Stimulated activated CD4-positive, alpha-beta T cell treated with anti-CD3 and anti-CD28 coated beads, Interleukin-1b, Interleukin-23, amount 100 ng/mL, for 48 hours (primary cell): ENCODE results near the gene SH3RF3.
"Not testable (repeated sequence)": the region's sequence is repeated elsewhere in the genome, so short reads cannot be mapped to it uniquely, and the experiment has no call there.

Source experiments
- DNase-seq: peaks from one replicate; pipeline ENCODE4 v3.0.0-alpha.2; 2020

Gene SH3RF3

DNA sequence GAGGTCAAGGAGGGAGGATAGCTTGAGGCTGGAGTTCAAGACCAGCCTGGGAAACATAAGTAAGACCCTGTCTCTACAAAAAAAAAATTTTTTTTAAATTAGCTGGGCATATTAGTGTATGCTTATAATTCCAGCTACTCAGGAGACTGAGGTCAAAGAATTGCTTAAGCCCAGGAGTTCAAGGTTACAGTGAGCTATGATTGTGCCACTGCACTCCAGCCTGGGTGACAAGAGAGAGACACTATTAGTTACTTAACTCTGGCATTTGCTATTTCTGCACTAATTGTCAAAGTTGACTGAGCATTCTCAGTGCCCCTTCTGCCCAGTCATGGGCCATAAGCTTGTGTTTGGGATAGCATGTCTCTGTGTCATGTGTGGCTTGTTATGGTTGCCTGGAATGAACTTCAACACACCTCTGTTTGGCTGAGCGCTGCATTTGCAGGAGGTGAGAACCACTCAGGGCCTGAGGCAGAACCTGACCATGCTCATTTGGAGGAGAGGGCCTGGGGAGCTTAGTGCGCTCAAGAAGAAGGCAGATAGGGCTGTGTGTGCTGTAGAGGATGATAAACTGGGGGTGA lies 77.7 kb downstream of the SH3RF3 start:
- DNase-seq = no peak

DNA sequence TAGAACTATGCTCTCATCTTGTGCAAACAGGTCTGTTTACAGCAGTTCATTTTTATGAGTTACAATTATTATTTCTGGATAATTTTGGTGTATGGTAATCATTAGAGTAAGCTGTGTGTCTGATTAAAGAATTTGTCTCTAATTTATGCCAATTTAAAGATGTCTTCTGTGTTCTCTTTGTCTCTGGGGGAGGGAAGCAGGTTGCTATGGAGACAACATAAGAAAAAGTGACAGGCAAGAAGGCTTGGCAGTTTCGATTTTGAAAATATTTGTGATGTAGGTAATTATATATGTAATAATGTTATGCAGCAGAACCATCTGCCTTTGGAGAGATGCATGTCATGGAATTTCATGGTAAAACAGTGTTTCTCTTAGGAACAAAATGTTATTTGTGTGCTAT lies 78.2 kb downstream of the SH3RF3 start:
- no peak for DNase-seq

DNA sequence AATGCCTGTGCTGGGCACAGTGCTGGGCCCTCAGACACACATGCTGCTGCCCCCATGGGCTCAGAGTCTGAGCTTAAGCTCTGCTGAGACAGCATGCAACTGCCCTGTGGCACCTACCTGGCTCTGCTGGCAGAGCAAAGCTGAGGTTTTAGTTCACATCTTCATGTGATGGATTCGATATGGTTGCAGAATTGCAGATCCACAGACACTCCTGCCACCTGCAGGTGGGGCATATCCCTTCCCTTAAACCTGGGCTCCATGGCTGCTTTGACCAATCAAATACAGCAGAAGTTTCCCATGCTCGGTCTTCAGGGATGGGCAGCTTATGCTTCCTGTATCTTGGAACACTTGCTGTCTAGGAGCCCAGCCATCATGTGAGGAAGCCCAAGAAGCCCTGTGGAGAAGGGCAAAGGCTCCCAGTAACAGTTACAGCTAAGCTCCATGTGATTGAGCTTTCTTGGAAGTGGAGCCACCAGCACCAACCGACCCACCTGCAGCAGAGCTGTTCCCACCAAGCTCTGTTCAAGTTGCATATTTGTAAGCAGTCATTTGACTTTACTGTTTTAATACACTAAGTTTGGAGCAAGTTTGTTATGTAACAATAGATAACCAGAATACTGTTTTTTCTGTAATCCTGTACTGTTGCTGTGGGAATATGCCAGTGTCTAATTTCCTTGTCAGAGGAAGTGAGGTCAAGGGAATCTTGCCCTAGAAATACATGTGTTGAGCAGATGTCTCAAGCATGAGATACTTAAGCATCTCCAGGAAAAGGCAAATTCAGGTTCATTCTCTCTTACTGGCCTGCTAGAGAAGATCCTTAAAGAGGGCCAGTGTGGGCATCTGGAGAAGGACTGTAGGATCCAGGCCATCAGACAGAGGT lies 79.3 kb downstream of the SH3RF3 start:
- DNase-seq = no peak

DNA sequence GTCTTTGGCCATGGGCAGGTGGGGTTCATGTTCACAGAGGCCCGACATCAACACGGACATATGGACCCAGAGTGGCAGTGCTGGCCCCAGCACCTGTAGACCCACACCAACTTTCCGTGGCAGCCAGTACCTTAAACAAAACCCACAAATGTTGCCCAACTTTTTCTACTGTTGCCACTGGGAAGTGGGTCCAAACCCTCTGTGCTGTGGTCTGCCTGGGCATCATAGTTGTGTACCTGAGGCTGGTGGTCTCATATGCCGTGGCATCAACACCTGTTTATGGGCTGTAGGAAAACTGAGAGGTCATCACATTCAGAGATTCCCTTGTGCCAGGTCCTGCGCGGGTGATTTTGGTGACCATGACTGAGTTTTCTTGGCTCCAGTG lies 79.9 kb downstream of the SH3RF3 start:
- no peak for DNase-seq

DNA sequence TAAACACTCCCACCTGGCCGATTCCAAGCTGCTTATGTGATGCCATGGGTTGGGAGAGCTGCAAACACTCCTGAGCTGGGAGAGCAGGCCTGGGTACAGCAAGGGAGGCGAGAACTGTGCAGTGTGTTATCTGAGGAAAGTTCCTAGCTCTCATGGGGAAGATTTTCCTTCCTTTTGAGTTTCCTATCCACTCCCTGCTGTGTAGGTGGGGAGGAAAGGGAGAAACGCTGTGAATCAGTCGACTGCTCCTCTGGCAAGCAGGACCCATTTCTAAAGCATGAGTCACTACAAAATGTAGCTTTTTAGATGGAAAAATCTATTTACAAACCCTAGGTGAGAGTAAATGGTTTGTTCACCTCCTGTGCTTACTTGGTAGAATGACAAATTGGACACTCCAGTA lies 80.4 kb downstream of the SH3RF3 start:
- DNase-seq = no peak

DNA sequence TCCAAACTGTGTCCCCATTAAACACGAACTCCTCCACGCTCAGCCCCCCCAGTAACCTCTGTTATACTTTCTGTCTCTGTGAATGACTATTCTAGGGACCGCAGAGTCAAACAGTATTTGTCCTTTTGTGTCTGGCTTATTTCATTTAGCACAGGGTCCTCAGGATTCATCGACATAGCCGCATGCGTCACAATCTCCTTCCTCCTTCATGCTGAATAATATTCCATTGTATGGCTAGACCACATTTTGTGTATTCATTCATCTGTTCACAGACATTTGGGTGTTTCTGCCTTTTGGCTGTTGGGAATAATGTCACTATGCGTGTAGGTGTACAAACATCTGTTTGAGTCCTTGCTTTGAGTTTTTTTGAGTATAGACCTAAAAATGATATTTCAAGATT lies 80.9 kb downstream of the SH3RF3 start:
- no peak for DNase-seq

DNA sequence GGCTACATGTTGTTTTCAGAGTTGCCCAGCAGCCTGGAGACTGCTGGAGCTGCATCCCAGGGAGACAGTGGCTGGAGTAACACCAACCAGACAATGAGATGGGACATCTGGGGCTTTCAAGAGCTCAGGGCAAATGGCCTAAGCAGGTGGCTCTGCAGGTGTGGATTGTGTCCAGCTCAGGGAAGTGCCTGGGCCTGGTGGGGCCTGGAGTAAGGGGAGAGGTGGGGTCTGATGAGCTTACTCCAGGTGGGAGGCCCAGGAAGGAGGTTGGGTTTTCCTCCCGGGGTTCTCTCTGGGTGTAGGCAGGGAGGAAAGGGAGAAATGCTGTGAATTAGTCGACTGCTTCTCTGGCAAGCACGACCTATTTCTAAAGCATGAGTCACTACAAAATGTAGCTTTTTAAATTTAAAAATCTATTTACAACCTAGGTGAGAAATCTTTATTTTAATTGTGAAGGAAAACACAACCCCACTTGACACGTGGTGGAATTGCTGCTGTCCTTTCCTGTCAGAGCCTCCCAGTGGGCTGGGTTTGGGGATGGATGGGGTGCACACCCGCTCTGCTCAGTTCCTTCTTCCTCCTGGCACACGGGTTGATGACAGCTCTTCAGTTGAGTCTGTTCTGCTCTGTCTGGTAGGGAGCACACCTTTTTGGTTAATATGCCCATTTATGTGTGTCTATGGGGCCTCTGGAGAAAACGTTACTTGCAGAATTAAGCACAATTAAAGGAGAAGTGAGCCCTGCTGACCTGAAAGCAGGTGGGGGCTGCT lies 81.6 kb downstream of the SH3RF3 start:
- no peak for DNase-seq

DNA sequence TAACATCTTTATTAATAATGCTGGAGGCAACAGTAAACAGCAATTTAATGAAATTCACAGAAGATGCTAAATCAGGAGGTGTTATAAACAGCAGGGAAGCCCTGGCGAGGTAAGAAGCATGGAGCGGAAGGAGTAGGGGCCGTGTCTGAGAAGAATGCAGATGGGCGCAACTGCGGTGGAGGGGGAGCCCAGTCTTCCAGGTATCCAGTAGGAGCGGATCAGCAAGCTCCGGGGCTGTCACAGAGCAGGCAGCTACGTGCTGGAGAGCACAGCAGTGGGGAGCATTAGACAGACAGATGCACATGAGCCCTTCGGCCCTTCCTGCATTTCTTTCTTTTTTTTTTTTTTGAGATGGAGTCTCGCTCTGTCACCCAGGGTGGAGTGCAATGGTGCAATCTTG lies 82.3 kb downstream of the SH3RF3 start:
- no peak for DNase-seq

DNA sequence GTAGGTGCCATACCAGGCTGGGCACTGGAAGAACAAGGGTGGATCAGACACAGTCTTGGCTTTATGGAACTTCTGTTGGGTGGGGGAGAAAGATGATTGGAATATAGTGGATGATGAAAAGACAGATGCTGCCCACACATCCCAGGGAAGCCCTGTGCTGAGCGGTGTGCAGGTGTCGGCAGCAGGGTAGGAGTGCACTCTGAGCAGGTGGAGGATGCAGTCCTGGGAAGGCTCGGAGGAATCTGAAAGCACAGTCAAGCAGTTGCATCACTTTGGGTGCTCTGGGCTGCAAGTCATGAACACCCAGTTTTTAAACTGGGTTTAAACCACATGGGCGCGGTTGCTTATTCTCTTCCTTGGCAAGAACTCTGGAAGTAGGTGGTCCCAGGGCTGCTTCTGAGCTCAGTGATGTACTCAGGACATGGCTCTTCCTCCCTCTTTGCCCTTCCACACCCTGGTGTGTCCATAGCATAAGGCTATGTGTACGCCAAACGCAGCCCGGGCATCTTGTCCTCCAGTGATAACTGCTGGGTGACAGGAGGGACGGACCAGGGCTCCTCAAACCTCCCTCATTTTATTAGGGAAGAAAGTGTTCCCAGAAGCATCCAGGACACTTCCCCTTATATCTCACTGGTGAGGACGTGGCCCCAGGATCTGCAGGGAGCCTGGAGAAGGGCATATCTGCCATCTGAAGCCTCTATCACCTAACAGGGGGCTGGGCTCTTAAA lies 84.0 kb downstream of the SH3RF3 start:
- no peak for DNase-seq

DNA sequence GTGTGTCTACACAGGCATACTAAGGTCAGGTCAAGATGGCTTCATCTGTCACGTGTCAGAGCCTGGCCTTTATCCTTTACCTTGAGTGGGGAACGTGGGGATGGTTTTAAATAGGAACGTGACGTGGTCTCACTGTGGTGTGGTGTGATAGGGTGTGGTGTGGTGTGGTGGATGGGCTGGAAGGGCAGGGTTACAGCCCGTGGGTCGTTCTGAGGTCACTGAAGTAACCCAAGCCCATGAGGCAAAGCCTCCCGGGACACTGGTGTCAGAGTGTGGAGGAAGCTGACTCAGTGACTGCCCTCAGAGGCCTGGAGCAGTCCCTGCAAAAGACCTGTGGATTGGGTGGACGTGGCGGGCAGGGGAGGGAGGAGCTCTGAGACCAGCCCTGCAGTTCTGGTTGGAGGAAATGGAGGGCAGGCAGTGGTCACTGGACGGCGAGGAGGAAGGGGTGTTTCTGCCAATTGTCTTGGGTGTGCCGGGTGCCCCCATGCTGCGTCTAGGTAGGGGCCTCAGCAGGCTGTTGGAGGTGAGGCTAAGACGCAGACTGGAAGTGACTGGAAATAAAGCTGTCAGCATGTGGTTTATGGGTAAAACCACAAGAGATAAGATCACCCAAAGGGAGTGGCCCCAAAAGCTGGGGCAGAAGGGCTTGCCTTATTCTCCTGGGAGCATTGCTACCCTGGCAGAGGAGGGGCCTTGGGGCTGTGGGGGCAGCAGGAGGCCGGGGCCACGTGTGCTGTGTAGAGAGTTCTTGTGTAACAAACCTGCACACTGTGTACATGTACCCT lies 84.8 kb downstream of the SH3RF3 start:
- peak; percentile 69 for DNase-seq

DNA sequence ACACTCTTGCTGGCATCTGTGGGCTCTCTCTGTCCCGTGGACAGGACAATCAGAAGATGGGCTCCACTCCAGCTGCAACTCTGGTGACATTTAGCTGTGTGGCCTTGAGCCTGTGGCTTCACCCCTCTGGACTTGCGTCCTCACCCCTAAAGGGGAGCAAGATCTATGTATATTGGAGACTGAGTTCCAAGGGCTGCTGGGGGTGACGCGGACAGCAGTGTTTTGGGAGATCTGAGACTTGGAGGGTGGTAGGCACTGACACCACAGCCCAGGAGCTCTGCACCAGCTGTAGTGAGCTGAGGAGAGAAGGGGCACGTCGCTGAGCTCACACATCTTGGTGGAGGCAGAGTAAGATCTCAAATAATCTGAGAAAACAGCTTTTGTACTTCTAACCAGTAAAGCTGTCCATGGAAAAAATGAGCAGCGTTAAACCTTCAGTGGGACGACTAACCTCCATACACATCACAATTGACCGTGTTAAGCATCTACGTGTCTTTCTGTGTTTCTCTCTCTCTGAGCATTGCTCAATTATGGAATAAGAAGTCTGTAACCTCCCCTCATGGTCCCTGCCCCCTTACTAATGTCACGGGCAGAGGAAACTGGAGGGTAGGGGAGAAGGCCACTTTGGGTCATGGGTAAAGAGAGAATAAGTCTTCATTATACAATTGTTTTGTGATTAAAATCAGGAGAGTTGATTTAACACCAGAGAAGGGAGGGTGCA lies 85.8 kb downstream of the SH3RF3 start:
- DNase-seq = peak; percentile 42

DNA sequence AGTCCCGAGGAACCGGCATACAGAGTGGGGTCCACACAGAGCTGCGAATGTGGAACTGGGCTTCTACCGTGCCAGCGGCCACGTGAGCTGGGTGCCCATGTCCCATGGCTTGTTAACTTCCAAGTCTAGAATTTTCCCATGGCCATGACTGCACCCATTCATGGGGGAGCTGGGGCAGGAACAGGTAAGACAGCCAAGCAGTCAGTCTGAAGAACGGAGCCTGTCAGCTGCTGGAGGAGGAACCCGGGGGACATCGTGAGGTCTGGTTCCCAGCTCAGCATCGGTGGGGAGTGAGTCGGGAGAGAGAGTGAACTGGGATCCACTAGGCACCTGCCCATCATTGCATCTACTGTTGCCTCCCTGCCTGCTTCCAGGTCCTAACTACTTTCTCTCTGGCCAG lies 86.9 kb downstream of the SH3RF3 start:
- no peak for DNase-seq

DNA sequence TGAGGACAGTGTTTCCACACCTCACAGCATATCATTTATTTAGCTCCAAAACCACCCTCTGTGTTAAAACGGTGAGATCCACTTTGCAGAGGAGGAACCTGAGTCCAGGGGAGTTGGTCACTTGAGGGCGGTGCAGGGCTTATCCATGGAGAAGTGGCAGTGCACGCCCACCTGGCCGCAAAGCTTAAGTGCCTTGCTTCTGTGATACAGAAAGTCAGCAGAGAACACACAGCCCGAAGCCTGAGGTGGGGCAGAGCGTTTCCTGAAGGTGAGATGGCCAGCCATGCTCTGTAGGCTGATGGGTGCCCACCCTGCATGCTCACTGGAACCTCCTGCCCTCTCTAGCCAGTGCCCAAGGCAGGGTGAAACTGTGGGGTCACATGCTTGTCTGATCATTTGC lies 87.3 kb downstream of the SH3RF3 start:
- DNase-seq = no peak

DNA sequence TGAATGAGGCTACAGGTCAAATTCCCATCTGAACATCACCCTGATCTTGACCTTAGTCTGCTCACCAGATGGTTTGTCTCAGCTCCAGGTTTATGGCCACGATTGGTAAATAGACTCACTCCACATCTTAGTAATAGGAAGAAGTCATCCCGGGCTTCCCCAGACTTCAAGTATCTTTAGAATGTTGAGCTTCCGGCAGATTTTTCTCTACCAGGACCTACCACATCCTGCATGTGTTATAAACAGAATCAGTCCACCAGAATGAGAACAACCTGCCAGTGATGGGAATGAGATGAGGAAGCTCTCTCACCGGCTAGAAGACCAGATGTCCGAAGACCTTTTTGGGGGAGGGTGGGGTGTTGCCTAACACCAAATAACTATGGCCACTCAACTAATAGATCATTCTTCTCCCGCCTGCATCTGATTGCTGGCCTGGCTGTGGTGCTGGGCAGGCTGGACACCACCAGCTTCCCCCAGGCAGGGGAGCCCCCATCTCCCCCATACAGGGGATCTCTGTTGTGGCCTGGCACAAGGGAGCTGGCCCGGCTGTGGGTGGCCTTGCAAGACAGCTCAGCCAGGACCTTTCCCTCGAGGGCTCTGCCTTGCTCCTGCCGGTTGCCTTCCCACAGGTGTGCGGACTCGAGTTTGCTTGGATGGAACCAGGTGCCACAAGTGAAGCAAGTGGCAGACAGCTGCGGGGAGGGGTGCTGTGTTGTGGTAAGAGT lies 88.5 kb downstream of the SH3RF3 start:
- no peak for DNase-seq

DNA sequence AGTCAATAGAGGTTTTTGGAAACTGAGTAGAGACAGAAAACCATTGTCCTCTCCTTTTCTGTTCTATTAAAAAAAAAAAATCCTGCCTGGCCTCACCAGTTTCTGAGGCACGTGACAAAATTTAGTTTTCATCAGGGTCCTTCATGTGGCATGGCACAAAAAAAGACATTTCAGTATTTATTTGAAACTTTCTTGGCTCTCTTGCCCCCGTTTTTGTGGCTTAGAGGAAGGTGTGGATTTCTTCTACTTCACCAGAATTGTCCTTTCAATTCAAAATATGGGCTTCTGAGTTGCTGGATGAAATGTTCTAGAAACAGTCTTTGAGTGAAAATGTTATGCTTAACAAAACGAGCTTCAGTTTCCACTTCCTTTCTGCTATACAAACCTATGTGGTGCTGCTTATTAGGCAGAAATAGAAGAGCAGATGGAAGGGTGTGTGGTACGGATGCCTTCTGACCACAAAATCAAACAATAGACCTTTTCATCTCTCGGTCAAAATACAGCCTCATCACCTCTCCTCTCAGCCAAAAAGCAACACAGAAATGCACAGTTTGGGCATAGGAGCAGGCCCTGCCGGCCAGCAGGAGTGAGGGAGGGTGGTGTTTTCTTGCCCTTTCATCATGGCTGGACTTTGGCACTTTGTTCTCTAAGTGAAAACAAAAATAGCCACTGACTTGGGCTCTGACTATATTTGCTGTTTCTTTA lies 89.2 kb downstream of the SH3RF3 start:
- DNase-seq = no peak

DNA sequence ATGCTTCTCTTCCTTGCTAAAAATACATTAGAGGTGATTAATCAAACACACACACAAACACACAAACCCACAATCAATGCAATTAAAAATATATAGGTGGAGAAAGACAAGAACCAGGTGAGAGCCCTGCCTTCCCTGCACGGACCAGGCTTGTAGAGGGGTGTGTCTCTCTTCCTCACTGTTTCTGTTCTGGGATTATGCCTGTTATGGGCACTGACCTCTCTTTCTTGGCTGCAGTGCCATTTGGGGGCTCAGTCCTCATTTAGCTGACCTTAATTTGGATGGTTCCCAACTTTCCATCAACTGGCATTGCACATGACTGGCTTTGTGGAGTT lies 89.8 kb downstream of the SH3RF3 start:
- DNase-seq = no peak

DNA sequence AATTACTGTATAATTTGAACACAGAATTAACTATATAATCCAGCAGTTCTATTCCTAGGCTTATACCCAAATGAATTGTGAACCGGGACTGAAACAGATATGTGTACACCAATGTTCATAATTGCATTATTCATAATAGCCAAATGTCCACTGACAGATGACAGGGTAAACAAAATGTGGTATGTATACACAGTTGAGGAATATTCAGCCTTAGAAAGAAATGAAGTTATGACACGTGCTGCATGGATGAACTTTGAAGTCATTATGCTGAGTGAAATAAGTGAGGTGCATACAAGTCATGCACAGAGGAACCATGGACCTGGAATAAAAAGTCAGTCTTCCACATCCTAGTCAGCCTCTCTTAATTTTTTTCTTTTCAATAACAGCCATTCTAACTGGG lies 91.9 kb downstream of the SH3RF3 start:
- DNase-seq = no peak

DNA sequence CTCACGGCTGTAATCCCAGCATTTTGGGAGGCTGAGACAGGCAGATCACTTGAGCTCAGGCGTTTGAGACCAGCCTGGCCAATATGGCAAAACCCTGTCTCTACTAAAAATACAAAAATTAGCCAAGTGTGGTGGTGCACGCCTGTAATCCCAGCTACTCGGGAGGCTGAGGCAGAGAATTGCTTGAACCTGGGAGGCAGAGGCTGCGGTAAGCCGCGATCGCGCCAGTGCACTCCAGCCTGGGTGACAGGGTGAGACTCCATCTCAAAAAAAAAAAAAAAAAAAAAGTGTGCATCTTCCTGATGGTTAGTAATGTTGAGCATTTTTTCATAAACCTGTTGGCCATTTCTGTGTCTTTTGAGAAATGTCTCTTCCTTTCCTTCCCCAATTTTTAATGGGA lies 92.3 kb downstream of the SH3RF3 start:
- not testable (repeated sequence) for DNase-seq

DNA sequence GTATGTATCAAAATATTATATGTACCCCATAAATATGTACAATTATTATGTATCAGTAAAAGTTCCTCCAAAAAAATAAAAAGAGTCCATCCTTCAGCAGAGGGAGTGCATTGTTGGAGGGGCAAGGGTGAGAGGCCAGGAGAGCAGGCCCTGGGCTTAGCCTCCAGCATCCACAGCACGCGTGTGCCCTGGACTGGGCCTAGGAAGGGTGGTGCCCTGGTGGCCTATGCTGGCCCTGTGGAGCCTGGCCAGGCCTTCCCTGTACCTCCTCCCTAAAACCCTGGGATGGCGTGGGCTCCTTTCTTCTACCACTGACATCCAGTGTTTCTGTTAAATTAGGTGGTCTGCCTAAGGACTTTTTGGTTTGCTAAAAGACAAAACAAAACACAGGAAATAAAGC lies 93.4 kb downstream of the SH3RF3 start:
- no peak for DNase-seq

DNA sequence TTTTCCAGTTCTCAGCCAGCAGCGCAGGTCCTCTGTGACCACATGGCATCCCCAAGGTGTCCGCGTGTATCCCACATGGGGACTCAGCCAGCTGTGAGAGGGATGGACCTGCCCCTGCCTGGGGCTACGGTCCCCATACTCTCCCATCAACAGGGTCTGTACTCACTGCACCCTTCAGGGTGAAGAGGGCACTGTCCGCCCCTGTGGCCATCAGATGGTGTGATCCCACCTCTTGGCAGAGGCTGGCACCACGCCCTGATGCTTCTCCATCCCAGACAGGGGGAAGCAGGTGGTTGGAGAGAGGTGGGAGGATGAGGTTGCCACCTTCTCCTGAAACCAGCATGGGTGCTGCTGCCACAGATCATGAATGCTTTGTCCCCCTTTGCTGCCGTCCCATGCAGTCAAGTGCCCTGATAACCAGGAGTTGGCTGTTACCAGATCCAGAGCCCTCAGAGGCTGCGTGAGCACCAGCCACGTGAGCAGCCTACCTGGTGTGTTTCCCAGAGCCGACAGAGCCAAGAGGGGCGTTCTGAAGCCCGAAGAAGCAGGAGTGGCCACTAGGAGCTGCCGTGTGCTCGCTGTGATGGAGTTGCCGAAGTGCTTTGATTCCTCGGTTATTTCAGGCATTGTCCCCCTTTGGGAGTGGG lies 93.9 kb downstream of the SH3RF3 start:
- no peak for DNase-seq
